NCI-H2029 (cell line): ENCODE measurements around the gene SFMBT1.

ENCODE experiments used
- DNase-seq: peaks from one replicate; lab custom pipeline; 2025; lab: John Stamatoyannopoulos, UW

The SFMBT1 gene

DNA sequence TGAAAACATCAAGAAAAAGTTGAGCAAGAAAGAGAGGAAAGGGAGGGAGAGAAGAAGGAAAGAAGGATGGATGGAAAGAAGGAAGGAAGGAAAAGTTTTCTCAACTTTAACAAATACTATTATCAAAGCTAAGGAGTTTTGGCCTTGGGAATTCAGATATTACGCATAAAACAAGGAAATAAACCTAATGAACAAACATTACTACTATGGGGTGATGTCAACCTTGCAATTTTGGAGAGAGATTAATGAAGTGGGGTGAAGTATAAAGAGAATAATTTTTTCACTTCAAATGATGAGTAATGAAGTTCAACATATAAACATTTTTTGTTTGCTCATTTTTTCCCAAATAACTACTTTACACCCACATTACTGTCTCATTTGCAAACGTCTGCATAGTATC lies 55.2 kb downstream of the SFMBT1 start:
- no peak for DNase-seq

DNA sequence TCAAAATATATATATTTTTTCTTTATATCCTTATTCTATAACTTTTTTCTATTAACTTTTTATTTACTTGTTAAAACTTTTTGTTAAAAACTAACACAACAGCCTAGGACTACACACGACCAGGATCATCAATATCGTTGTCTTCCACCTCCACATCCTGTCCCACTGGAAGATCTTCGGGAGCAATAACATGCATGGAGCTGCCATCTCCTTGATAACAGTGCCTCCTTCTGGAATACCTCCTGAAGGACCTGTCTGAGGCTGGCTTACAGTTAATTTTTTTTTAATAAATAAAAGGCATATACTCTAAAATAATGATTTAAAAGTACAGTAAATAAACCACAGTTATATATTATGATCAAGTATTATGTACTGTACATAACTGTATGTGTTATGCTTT lies 58.9 kb downstream of the SFMBT1 start:
- DNase-seq: no peak

DNA sequence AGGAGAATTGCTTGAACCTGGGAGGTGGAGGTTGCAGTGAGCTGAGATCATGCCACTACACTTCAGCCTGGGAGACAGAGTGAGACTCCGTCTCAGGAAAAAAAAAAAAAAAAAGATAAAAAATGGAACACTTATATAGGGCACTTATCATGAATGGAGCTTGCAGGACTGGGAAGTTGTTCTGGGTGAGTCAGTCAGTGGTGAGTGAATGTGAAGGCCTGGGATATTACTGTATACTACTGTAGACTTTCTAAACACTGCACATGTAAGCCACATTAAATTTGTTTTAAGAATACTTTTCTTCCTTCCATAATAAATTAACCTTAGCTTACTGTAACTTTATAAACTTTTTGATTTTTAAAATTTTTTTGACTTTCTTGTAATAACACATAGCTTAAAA lies 59.8 kb downstream of the SFMBT1 start:
- DNase-seq: no peak

DNA sequence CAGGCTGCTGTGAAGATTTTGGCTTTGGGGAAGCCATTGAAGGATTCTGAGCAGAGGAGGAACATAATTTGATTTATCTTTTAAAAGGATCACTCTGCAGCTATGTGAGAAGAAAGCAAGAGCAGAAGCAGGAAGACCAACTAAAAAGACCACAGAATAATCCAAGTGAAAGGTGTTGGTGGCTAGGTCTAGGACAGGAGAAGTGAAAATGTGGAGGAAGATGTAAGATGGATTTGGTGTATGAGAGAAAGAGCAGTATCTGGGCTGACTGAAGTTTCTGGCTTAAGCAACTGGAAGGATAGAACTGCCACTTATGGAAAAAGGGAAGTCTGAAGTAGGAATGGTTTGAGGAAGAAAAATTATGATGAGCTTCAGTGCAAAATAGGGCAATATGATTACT lies 62.0 kb downstream of the SFMBT1 start:
- no peak for DNase-seq

DNA sequence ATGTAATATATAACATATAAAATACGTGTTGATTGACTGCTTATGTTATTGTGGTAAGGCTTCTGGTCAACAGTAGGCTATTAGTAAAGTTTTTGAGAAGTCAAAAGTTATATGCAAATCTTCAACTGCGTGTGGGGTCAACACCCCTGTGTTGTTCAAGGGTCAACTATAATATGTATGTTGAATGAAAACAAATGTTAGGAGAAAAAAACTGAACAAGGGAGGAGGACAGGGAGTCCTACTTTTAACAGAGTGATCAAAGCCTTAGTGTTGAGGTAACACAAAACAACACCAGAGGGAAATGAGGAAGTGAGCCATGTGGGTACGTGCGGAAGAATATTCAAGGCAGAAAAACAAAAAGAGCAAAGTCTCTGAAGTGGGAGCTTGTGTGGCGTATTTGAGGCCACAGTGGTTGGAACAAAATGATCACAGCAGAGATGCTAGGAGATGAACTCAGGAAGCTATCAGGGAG lies 62.5 kb downstream of the SFMBT1 start:
- no peak for DNase-seq

GRCh38 chr3:52982839-52983238 lies 63.0 kb downstream of the SFMBT1 start:
- DNase-seq: no peak

GRCh38 chr3:52979190-52979983 lies 66.5 kb downstream of the SFMBT1 start:
- DNase-seq: no peak

- DNase-seq: no peak
Observed at GRCh38 chr3:52978109-52978754, 67.6 kb downstream of the SFMBT1 start.

DNA sequence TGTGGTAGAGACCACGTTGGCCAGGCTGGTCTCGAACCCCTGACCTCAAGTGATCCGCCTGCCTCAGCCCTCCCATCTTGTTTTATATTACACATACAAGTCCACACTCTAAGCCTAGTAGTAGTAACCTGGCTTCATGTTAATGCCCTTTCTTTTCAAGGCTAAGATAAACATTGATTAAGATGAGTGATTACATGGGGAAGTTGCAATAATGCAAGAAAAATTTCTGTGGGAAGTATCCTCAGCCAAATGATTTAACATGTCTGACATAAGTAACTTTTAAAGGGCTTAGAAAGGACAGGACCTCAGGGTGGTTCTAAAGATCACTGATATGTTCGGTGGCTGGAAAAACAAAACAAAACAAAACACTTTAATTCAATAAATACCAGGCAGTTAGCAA lies 72.1 kb downstream of the SFMBT1 start:
- no peak for DNase-seq

DNA sequence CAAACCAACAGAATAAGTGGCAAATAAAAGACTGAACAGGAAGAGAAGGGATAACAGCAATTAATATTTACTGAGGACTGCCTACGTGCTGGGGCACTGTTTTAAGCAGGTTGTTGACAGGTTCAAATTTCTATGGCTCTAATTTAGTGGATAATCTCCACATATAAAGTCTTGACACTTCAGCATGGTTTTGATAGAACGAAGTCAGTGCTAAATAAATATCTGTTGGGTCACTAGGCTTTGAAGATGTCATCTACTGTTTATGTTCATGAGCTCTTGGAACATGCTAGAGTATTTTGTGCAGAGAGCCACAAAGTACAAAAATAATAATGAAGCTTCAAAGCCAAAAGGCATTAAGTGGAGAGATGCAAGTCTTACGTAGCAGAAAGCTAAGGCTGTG lies 74.0 kb downstream of the SFMBT1 start:
- DNase-seq: no peak

GRCh38 chr3:52967398-52967797 lies 78.5 kb downstream of the SFMBT1 start:
- no peak for DNase-seq

DNA sequence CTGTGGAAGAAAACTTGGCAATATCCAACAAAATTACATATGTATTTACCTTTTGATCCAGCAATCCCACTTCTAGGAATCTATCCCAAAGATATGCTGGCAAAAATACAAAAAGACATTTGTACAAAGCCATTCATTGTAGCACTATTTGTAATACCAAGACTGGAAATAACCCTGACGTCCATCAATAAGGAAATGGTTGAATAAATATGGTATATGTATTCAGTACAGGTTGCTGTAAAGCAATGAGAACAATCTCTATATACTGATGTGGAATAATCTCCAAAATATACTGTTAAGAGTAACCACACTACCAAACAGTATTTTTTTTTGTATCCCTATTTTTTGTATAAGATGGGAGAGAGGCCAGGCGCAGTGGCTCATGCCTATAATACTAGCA lies 83.7 kb downstream of the SFMBT1 start:
- no peak for DNase-seq

- no peak for DNase-seq
Observed at GRCh38 chr3:52959773-52960172, 86.1 kb downstream of the SFMBT1 start.

GRCh38 chr3:52939600-52939999 lies 106.3 kb downstream of the SFMBT1 start:
- DNase-seq: no peak

- peak; percentile 9 for DNase-seq
Observed at GRCh38 chr3:52934630-52935530, 111.0 kb downstream of the SFMBT1 start.

DNA sequence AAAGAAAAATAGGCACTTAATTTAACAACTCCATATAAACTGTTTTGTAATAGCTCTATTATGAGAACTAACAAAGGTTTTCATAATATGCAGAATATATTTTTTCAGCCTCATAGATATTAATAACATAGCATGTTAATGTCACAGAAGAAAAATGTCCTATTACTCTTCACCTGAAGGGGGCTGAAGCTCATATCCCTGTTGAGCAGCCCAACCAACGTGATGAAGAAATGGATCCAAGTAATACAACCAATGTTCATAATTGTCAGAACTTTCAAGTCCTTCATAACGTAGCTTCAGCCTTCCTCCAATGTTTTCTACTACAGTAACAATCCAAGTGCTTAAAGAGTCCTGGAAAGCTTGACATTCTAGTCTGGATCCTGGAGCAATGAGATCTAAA lies 114.0 kb downstream of the SFMBT1 start:
- DNase-seq: no peak

- DNase-seq: no peak
Observed at GRCh38 chr3:52931328-52931727, 114.5 kb downstream of the SFMBT1 start.

GRCh38 chr3:52930748-52931147 lies 115.1 kb downstream of the SFMBT1 start:
- no peak for DNase-seq

- DNase-seq: no peak
Observed at GRCh38 chr3:52926554-52926953, 119.3 kb downstream of the SFMBT1 start.

DNA sequence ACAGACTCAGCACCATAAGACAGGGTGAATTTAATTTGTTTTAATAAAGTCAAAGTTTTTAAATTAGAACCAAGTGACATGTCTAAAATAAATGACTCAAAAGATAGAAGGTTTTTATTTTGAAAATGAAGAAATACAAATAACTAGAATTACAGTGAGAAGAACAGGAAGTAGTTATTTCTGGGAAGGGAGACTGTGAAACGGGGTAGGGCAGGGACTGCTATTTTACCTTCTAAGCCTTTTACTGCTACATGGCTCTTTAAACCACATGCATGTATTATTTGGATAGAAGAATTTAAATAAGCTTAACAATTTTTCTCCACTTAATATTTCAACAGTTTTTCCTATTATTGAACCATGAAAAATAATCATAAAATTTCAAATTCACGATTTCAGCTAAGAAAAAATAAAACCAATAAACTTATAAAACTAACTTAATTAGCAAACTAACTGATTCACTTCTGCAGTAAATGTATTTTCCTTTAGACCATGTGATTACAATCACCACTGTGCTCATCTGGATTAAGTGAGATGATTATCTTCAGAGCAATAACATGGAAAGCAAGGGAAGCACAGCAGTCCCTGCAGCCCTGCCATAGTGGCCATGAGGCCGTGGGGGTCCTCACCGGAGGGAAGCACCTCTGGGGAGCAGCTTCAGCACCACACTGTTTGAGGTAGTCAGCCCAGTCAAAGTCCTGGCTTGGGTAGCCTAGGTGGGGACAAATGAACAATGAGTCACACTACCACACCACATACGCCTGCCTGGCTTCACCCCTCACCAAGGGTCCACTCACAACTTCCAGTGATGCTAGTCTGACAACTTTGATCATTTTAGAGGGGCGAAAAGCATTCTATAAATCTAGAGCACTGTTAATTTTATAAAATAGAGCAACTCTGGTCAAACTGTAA lies 120.2 kb downstream of the SFMBT1 start:
- no peak for DNase-seq

DNA sequence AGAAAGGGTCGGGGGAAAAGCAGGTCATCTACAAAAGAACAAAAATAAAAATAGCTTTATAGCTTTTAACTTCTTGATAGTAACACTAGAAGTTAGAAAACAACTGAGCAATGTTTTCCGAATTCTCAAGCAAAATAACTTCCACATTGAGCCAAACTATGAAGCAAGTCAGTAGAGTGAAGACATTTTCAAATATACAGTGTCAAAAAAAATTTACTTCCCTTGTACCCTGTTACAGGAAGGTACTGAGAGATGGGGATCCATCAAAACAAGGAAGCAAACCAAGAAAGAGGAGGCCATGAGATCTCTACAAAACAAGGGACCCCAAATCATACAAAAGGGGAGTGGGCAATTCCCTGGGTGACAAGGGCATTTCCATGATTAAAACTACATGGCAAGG lies 121.9 kb downstream of the SFMBT1 start:
- DNase-seq: no peak

DNA sequence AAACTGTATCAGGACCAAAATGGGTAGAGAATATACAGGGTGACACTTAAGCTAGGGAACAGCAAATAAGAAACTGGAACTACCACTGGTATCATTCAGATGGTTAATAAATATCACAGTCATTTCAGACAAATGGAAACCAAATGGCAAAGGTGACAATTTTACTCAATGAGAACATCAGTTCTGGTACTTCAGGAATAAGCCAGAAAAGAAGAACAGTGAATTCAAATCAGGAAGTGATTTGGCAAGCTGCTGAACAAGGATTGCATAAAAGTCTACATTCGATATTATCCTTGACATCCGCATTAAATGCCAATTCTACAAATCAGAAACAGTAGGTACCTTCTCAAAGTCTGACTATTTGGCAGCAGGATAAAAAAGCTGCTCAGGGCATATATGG lies 125.0 kb downstream of the SFMBT1 start:
- no peak for DNase-seq
